A549 (cell line): ENCODE measurements around the gene TEX53. TPM values are rescaled to one million over a fixed set of nuclear protein-coding genes. Genes with fewer than 3 reads are reported as not detected.
A peak's percentile ranks its signal among the peaks of the same experiment; 100 is the strongest.

ENCODE experiments used
- ATAC-seq, 2 experiments: fragments of 200-7000 bp in 1 of 2; fragments of >200 bp in 1 of 2; cut with Nextera tagmentation in 1 of 2; cut with Tn5 transposase in 1 of 2; 3 replicates each; pipeline versions ENCODE4 v1.8.0 to v1.9.1; 2018 to 2020; ENCODE audit warnings: mild to moderate bottlenecking in 1 of 2, moderate library complexity in 1 of 2
- CTCF ChIA-PET: fragments of 300-600 bp; sonication (Branson Sonifier 250); formaldehyde crosslinking; extraction: SDS; loops from one replicate; lab custom pipeline; 2021; ENCODE audit warnings: antibody characterized with exemption, inconsistent platforms; lab: Yijun Ruan, JAX
- POLR2A ChIA-PET: fragments of 350-600 bp; formaldehyde crosslinking; extraction: SDS; loops from one replicate; lab custom pipeline; 2021; ENCODE audit warnings: antibody characterized with exemption, inconsistent platforms; lab: Yijun Ruan, JAX
- DNase-seq, 2 experiments: peaks; one replicate each; pipeline versions ENCODE4 v3.0.0 to v3.0.0-alpha.2; 2011 to 2016; ENCODE audit warnings: low read depth in 1 of 2, low spot score in 1 of 2
- FAIRE-seq: peaks from 2 replicates; lab custom pipeline; 2011; peaks lifted over from hg19 to GRCh38; lab: Jason Lieb, UNC
- H3K27ac ChIP-seq, 2 experiments: fragments of >200 bp; sonication (Bioruptor Twin); formaldehyde crosslinking; 3 replicates each; pipeline ENCODE4 v1.5.1; 2016 to 2017
- H3K4me1 ChIP-seq: fragments of >200 bp; sonication (Bioruptor Twin); formaldehyde crosslinking; 3 replicates; pipeline ENCODE4 v1.6.1; 2016
- H3K4me2 ChIP-seq: fragments of >200 bp; sonication (Bioruptor Twin); formaldehyde crosslinking; 3 replicates; pipeline ENCODE4 v1.6.1; 2016
- H3K4me3 ChIP-seq: fragments of >200 bp; sonication (Bioruptor Twin); formaldehyde crosslinking; 3 replicates; pipeline ENCODE4 v1.5.1; 2016
- H3K9me3 ChIP-seq: fragments of >200 bp; sonication (Bioruptor Twin); formaldehyde crosslinking; 3 replicates; pipeline ENCODE4 v1.6.1; 2016
- BCL3 ChIP-seq: fragments of >200 bp; sonication (Bioruptor Twin); formaldehyde crosslinking; IDR thresholded peaks from 3 replicates; pipeline ENCODE4 v1.6.1; 2016
- CBX2 ChIP-seq: fragments of 200-600 bp; sonication (generic); IDR thresholded peaks from 2 replicates; pipeline ENCODE4 v1.6.1; 2016; ENCODE audit warnings: low read depth, mild to moderate bottlenecking, borderline replicate concordance
- CHD2 ChIP-seq: fragments of 150-350 bp; IDR thresholded peaks from 2 replicates; pipeline ENCODE4 v1.6.1; 2014; ENCODE audit warnings: low read length; ENCODE audit not compliant: partially characterized antibody
- CTCF ChIP-seq: fragments of >200 bp; sonication (Bioruptor Twin); formaldehyde crosslinking; IDR thresholded peaks from 3 replicates; pipeline ENCODE4 v1.5.1; 2016
- EHF ChIP-seq: fragments of 250-450 bp; sonication (Bioruptor Pico); IDR thresholded peaks from 2 replicates; pipeline ENCODE4 v1.5.0; 2020; ENCODE audit warnings: mild to moderate bottlenecking
- EHMT2 ChIP-seq: fragments of 200-600 bp; sonication (generic); IDR thresholded peaks from 2 replicates; pipeline ENCODE4 v1.6.1; 2016; ENCODE audit warnings: antibody characterized with exemption, low read depth, mild to moderate bottlenecking, moderate library complexity
- HMGXB4 ChIP-seq: fragments of 250-450 bp; sonication (Bioruptor Pico); IDR thresholded peaks from 2 replicates; pipeline ENCODE4 v1.5.0; 2021; ENCODE audit warnings: mild to moderate bottlenecking, moderate library complexity, borderline replicate concordance
- HOXA7 ChIP-seq: fragments of 250-450 bp; sonication (Bioruptor Pico); IDR thresholded peaks from 2 replicates; pipeline ENCODE4 v1.5.0; 2020; ENCODE audit warnings: mild to moderate bottlenecking, moderate library complexity
- JUN ChIP-seq, 2 experiments: fragments of >200 bp; sonication (Bioruptor Twin); formaldehyde crosslinking; IDR thresholded peaks; 2 replicates in 1 of 2; 3 replicates in 1 of 2; pipeline ENCODE4 v1.6.1; 2016 to 2017
- KDM1A ChIP-seq: fragments of 200-600 bp; sonication (generic); IDR thresholded peaks from 2 replicates; pipeline ENCODE4 v1.6.1; 2016; ENCODE audit warnings: low read depth, mild to moderate bottlenecking
- NR3C1 ChIP-seq: fragments of >200 bp; sonication (Bioruptor Twin); formaldehyde crosslinking; IDR thresholded peaks from 3 replicates; pipeline ENCODE4 v1.6.1; 2017
- POLR2A ChIP-seq: IDR thresholded peaks from 2 replicates; pipeline ENCODE4 v1.6.1; 2012; ENCODE audit warnings: mild to moderate bottlenecking, low read length
- RAD21 ChIP-seq, 2 experiments: fragments of >200 bp in 1 of 2; sonication (Bioruptor Twin) in 1 of 2; formaldehyde crosslinking in 1 of 2; IDR thresholded peaks in 1 of 2; conservative IDR thresholded peaks in 1 of 2; 2 replicates in 1 of 2; 3 replicates in 1 of 2; pipeline ENCODE4 v1.6.1; 2012 to 2018; ENCODE audit warnings: inconsistent platforms in 1 of 2
- SMC3 ChIP-seq: fragments of >200 bp; sonication (Bioruptor Twin); formaldehyde crosslinking; IDR thresholded peaks from 3 replicates; pipeline ENCODE4 v1.6.1; 2018; ENCODE audit warnings: inconsistent platforms
- ZC3H11A ChIP-seq: fragments of 450-650 bp; IDR thresholded peaks from 2 replicates; pipeline ENCODE4 v1.6.1; 2014; ENCODE audit warnings: antibody characterized with exemption, mild to moderate bottlenecking
- ZFP36 ChIP-seq: fragments of 450-650 bp; IDR thresholded peaks from 2 replicates; pipeline ENCODE4 v1.6.1; 2014; ENCODE audit warnings: borderline replicate concordance; ENCODE audit not compliant: partially characterized antibody
- WGBS: methylation state at CpG from one replicate; pipeline ENCODE4 v1.1.6; 2017; ENCODE audit errors: missing lambda C conversion rate; 5-methylcytosine and 5-hydroxymethylcytosine counted together
- polyA plus RNA-seq, 4 experiments: library from polyadenylated mRNA; depleted of rRNA in 3 of 4; stranded (reverse); fragments of >200 nt; fragmentation: RNase III in 1 of 4; extraction: RNeasy Plus Mini Kit Qiagen cat#74134 plus additional on column Dnase treatment in 1 of 4; gene quantifications; 2 replicates in 3 of 4; 3 replicates in 1 of 4; pipeline ENCODE4 v1.2.3, GENCODE V29; 2011 to 2017
- TF ChIP-seq, protein P1 (sequence below): IDR thresholded peaks from 2 replicates; pipeline ENCODE4 v1.6.1; 2012
- TF ChIP-seq, protein P2 (sequence below): IDR thresholded peaks from 2 replicates; pipeline ENCODE4 v1.6.1; 2012

TEX53 gene
- polyA plus RNA-seq, 2 of the 4 experiments (the other 2 are of a cell fraction), result not detected

DNA sequence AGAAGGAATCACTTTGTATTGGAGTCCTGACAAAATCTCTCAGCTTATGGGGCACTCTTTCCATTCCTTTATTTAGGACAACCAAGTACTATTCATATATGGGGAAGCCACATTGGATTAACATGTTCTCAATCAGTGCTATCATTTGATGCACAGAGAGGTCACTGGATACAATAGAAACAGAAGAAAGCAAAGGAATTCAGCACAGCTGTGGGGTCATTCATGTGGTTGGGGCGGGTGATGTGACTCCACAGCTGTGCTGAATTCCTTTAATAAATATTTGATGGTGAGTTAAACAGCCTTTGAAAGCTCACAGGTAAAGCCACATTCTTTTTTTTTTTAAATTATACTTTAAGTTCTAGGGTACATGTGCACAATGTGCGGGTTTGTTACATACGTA, 25.2 kb upstream of the TEX53 start:
- TF ChIP-seq BCL3 (no peak), ZC3H11A (no peak), ZFP36 (no peak)
- DNase-seq, result no peak
- Histone ChIP-seq H3K4me2 (no peak overlapping the region), H3K4me3 (no peak overlapping the region), H3K4me1 (peaks cover 27% of the 10 kb centered on the region), H3K9me3 (no peaks in the 10 kb centered on the region), H3K27ac (no peak overlapping the region)
- FAIRE-seq, result no peak
- ATAC-seq, result no peak
- CTCF ChIA-PET, result interaction anchor here (0.6 to 14.6 kb wide), 15 partner anchors 11 to 348 kb away, joined by 3 to 271 read pairs (median 22); no protein-coding TSS in a partner anchor
- POLR2A ChIA-PET, result no interaction called here
- WGBS, result 81% methylated on average over 3 of the region's 3 CpGs

- ChIA-PET CTCF (interaction anchor here (0.6 to 14.6 kb wide), 63 partner anchors 10 to 845 kb away, joined by 3 to 271 read pairs (median 4); partner anchors contain the start of genes AKNA and TNFSF15), POLR2A (interaction anchor here (1.7 kb wide), 1 partner anchor 226 kb away, joined by 6 read pairs; no protein-coding TSS in a partner anchor)
- no peak within 1 kb of the TSS for H3K4me3 ChIP-seq
- TF ChIP-seq HOXA7 (CRISPR knock-in tag), result no peak
- peak; percentile 72 for TF ChIP-seq SMC3
- no peak for TF ChIP-seq CBX2
- no peak for TF ChIP-seq JUN (IDR thresholded peaks at IDR 0.05)
- TF ChIP-seq EHMT2, result no peak
- TF ChIP-seq POLR2A, result no peak
- TF ChIP-seq, protein P1, sequence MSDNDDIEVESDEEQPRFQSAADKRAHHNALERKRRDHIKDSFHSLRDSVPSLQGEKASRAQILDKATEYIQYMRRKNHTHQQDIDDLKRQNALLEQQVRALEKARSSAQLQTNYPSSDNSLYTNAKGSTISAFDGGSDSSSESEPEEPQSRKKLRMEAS, result peak; percentile 24; the same call in 1 of the 2 replicates
- TF ChIP-seq EHF (CRISPR knock-in tag), result no peak
- TF ChIP-seq RAD21 (conservative IDR thresholded peaks at IDR 0.05 in 1 of 2, IDR thresholded peaks at IDR 0.05 in 1 of 2), result peak; percentile 76 to 92
- peak; percentile 61 for TF ChIP-seq CTCF
- TF ChIP-seq HMGXB4 (CRISPR knock-in tag), result no peak
- TF ChIP-seq KDM1A, result no peak
- TF ChIP-seq NR3C1, result no peak
- TF ChIP-seq, protein P2, sequence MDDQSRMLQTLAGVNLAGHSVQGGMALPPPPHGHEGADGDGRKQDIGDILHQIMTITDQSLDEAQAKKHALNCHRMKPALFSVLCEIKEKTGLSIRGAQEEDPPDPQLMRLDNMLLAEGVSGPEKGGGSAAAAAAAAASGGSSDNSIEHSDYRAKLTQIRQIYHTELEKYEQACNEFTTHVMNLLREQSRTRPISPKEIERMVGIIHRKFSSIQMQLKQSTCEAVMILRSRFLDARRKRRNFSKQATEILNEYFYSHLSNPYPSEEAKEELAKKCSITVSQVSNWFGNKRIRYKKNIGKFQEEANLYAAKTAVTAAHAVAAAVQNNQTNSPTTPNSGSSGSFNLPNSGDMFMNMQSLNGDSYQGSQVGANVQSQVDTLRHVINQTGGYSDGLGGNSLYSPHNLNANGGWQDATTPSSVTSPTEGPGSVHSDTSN, result no peak
- no peak for TF ChIP-seq CHD2
- H3K4me1 ChIP-seq, result peaks cover 32% of the 10 kb centered on the region
- H3K27ac ChIP-seq, result peak within 1 kb of the TSS; percentile 9 to 48; a peak in 3 of 6 replicates
- WGBS, result 61% methylated on average over 4 of the region's 8 CpGs
- ATAC-seq (peak; percentile 80 to 87), DNase-seq (peak; percentile 66 to 88), FAIRE-seq (no peak)
- H3K9me3 ChIP-seq, result no peaks in the 10 kb centered on the region
- no peak within 1 kb of the TSS for H3K4me2 ChIP-seq
These were observed 24.2 kb upstream of the TEX53 start, which contains the start of gene TEX48 for GRCh38 chr9:114681594-114682332. TEX48 (minus strand) TSS chr9:114682192; CDS start chr9:114671723, 10,469 bp downstream.
